ENCODE measurements around the gene PYDC1. TPM values are rescaled to one million over a fixed set of nuclear protein-coding genes. Genes with fewer than 3 reads are reported as not detected.

PYDC1 gene
- total and polyA plus RNA-seq, 2 donors (not counting 1 experiment from before 2014, with no cell fraction given) = not detected

- peaks cover 48% of the 10 kb centered on the region for H3K36me3 ChIP-seq (ENCODE audit: control insufficient read depth, insufficient read depth, low read length)
- no peak overlapping the region for H3K4me3 ChIP-seq (replicated peaks in 1 of 4; ENCODE audit: control extremely low read depth in 1 of 4, insufficient read depth in 1 of 4, low read depth in 3 of 4, low read length in 4 of 4)
- H3K9me3 ChIP-seq (ENCODE audit: control insufficient read depth, insufficient read depth, low read depth, low read length) = no peaks in the 10 kb centered on the region
- H3K4me2 ChIP-seq (ENCODE audit: extremely low read depth, insufficient read depth, low read length) = no peak overlapping the region
- no peak overlapping the region for H3K9ac ChIP-seq (ENCODE audit: insufficient read depth, low read length)
- no peaks in the 10 kb centered on the region for H3K27me3 ChIP-seq (ENCODE audit: control insufficient read depth, insufficient read depth, low read length)
- H4K20me1 ChIP-seq (ENCODE audit: control insufficient read depth, extremely low read depth, insufficient read depth, low read length) = peaks cover 6% of the 10 kb centered on the region
- H3K27ac ChIP-seq (ENCODE audit: insufficient read depth, low read length) = no peak overlapping the region
- no peak overlapping the region for H2AFZ ChIP-seq (ENCODE audit: low read length)
- peaks cover 7% of the 10 kb centered on the region for H3K4me1 ChIP-seq (ENCODE audit: control insufficient read depth, extremely low read depth, insufficient read depth, low read length)
- DNase-seq (ENCODE audit: low read depth in 2 of 2) = no peak
- TF ChIP-seq EZH2 (IDR thresholded peaks at IDR 0.05; ENCODE audit: low read length, missing control alignments) = no peak
- no peak for TF ChIP-seq CTCF (conservative IDR thresholded peaks at IDR 0.05 in 1 of 2, IDR thresholded peaks at IDR 0.05 in 1 of 2; ENCODE audit: low read depth in 1 of 2, low read length in 2 of 2)
- peaks cover 95% of the 10 kb centered on the region for H3K79me2 ChIP-seq (ENCODE audit: control insufficient read depth, insufficient read depth, low read length)
Observed at GRCh38 chr16:31184888-31185287, 32.0 kb downstream of the PYDC1 start.

GRCh38 chr16:31183432-31184428, 33.2 kb downstream of the PYDC1 start:
- DNase-seq (ENCODE audit: low read depth in 2 of 2) = no peak
- Histone ChIP-seq H3K27ac (ENCODE audit: insufficient read depth, low read length) (no peak overlapping the region), H3K36me3 (ENCODE audit: control insufficient read depth, insufficient read depth, low read length) (peaks cover 41% of the 10 kb centered on the region), H3K4me2 (ENCODE audit: extremely low read depth, insufficient read depth, low read length) (peak overlapping the region; percentile 93), H3K4me3 (replicated peaks in 1 of 4; ENCODE audit: control extremely low read depth in 1 of 4, insufficient read depth in 1 of 4, low read depth in 3 of 4, low read length in 4 of 4) (peak overlapping the region; percentile 17 to 99 (median 46)), H3K27me3 (ENCODE audit: control insufficient read depth, insufficient read depth, low read length) (no peaks in the 10 kb centered on the region), H3K4me1 (ENCODE audit: control insufficient read depth, extremely low read depth, insufficient read depth, low read length) (peaks cover 10% of the 10 kb centered on the region), H3K9me3 (ENCODE audit: control insufficient read depth, insufficient read depth, low read depth, low read length) (no peaks in the 10 kb centered on the region), H3K79me2 (ENCODE audit: control insufficient read depth, insufficient read depth, low read length) (peaks cover 85% of the 10 kb centered on the region), H2AFZ (ENCODE audit: low read length) (no peak overlapping the region), H4K20me1 (ENCODE audit: control insufficient read depth, extremely low read depth, insufficient read depth, low read length) (peaks cover 6% of the 10 kb centered on the region), H3K9ac (ENCODE audit: insufficient read depth, low read length) (peak overlapping the region; percentile 1)
- TF ChIP-seq CTCF (conservative IDR thresholded peaks at IDR 0.05 in 1 of 2, IDR thresholded peaks at IDR 0.05 in 1 of 2; ENCODE audit: low read depth in 1 of 2, low read length in 2 of 2) (no peak), EZH2 (IDR thresholded peaks at IDR 0.05; ENCODE audit: low read length, missing control alignments) (no peak)

GRCh38 chr16:31182391-31182790, 34.5 kb downstream of the PYDC1 start:
- Histone ChIP-seq H3K27me3 (ENCODE audit: control insufficient read depth, insufficient read depth, low read length) (no peaks in the 10 kb centered on the region), H3K4me3 (replicated peaks in 1 of 4; ENCODE audit: control extremely low read depth in 1 of 4, insufficient read depth in 1 of 4, low read depth in 3 of 4, low read length in 4 of 4) (peak overlapping the region; percentile 75 to 99 (median 95)), H3K79me2 (ENCODE audit: control insufficient read depth, insufficient read depth, low read length) (peaks cover 73% of the 10 kb centered on the region), H3K4me1 (ENCODE audit: control insufficient read depth, extremely low read depth, insufficient read depth, low read length) (peaks cover 10% of the 10 kb centered on the region), H4K20me1 (ENCODE audit: control insufficient read depth, extremely low read depth, insufficient read depth, low read length) (peaks cover 6% of the 10 kb centered on the region), H3K9ac (ENCODE audit: insufficient read depth, low read length) (no peak overlapping the region), H2AFZ (ENCODE audit: low read length) (no peak overlapping the region), H3K36me3 (ENCODE audit: control insufficient read depth, insufficient read depth, low read length) (peaks cover 36% of the 10 kb centered on the region), H3K27ac (ENCODE audit: insufficient read depth, low read length) (peak overlapping the region; percentile 18), H3K4me2 (ENCODE audit: extremely low read depth, insufficient read depth, low read length) (peak overlapping the region; percentile 93), H3K9me3 (ENCODE audit: control insufficient read depth, insufficient read depth, low read depth, low read length) (no peaks in the 10 kb centered on the region)
- TF ChIP-seq EZH2 (IDR thresholded peaks at IDR 0.05; ENCODE audit: low read length, missing control alignments) = no peak
- no peak for TF ChIP-seq CTCF (conservative IDR thresholded peaks at IDR 0.05 in 1 of 2, IDR thresholded peaks at IDR 0.05 in 1 of 2; ENCODE audit: low read depth in 1 of 2, low read length in 2 of 2)
- no peak for DNase-seq (ENCODE audit: low read depth in 2 of 2)
